LNCaP clone FGC (cell line): ENCODE data around the gene PWWP2B.
A peak's percentile ranks its signal among the peaks of the same experiment; 100 is the strongest.

Experiments used
- DNase-seq: peaks from one replicate; pipeline ENCODE4 v3.0.0-alpha.2; 2011; ENCODE audit warnings: low read depth
- H3K4me3 ChIP-seq: 2 replicates; pipeline ENCODE4 v1.5.1; 2011; ENCODE audit warnings: mild to moderate bottlenecking, low read depth, low read length, control low read depth
- CTCF ChIP-seq: IDR thresholded peaks from 2 replicates; pipeline ENCODE4 v1.5.1; 2012; ENCODE audit warnings: mild to moderate bottlenecking; ENCODE audit not compliant: control insufficient read depth, insufficient read depth; ENCODE audit errors: extremely low read depth

PWWP2B gene

GRCh38 chr10:132417257-132417910 is 20.4 kb downstream of the PWWP2B start:
- no peak for DNase-seq
- H3K4me3 ChIP-seq = no peak overlapping the region
- no peak for TF ChIP-seq CTCF

GRCh38 chr10:132417957-132418441 is 21.0 kb downstream of the PWWP2B start:
- DNase-seq = no peak
- no peak overlapping the region for H3K4me3 ChIP-seq
- no peak for TF ChIP-seq CTCF

- TF ChIP-seq CTCF = no peak
- peak; percentile 92 for DNase-seq
- H3K4me3 ChIP-seq = peak overlapping the region; percentile 25
Measured at GRCh38 chr10:132418527-132419416, 21.8 kb downstream of the PWWP2B start.

- DNase-seq = no peak
- no peak for TF ChIP-seq CTCF
- H3K4me3 ChIP-seq = no peak overlapping the region
Measured at GRCh38 chr10:132419538-132420468, 22.8 kb downstream of the PWWP2B start.

GRCh38 chr10:132420469-132420980 is 23.5 kb downstream of the PWWP2B start:
- H3K4me3 ChIP-seq = no peak overlapping the region
- no peak for TF ChIP-seq CTCF
- no peak for DNase-seq
